IMR-90 (cell line): Measurements from ENCODE around the gene SLC9A5.

ENCODE experiments used
- BHLHE40 ChIP-seq: fragments of 150-350 bp; IDR thresholded peaks from 2 replicates; pipeline ENCODE4 v1.6.1; 2016; ENCODE audit warnings: mild to moderate bottlenecking, low read depth, low read length
- CEBPB ChIP-seq: IDR thresholded peaks from 2 replicates; pipeline ENCODE4 v1.6.1; 2012; ENCODE audit warnings: low read depth, low read length, improper control_type of control experiment
- CTCF ChIP-seq: conservative IDR thresholded peaks from 2 replicates; pipeline ENCODE4 v1.5.1; 2012; ENCODE audit warnings: mild to moderate bottlenecking, low read depth, low read length, improper control_type of control experiment
- POLR2A ChIP-seq: IDR thresholded peaks from 2 replicates; pipeline ENCODE4 v1.6.1; 2012; ENCODE audit warnings: mild to moderate bottlenecking, low read depth, low read length
- RCOR1 ChIP-seq: IDR thresholded peaks from 2 replicates; pipeline ENCODE4 v1.6.1; 2012; ENCODE audit warnings: mild to moderate bottlenecking, low read length, improper control_type of control experiment; ENCODE audit not compliant: insufficient replicate concordance
- RFX5 ChIP-seq: IDR thresholded peaks from 2 replicates; pipeline ENCODE4 v1.8.0; 2012; ENCODE audit warnings: low read depth, mild to moderate bottlenecking, low read length, moderate library complexity
- TF ChIP-seq, protein P1 (sequence below): fragments of 150-350 bp; IDR thresholded peaks from 2 replicates; pipeline ENCODE4 v1.6.1; 2017; ENCODE audit warnings: mild to moderate bottlenecking, antibody characterized with exemption, low read length, low read depth

- no peak for TF ChIP-seq CTCF
- TF ChIP-seq POLR2A: no peak; the same call in 1 of the 2 replicates
- peak; percentile 61; the same call in 1 of the 2 replicates for TF ChIP-seq BHLHE40
- peak; percentile 10 for TF ChIP-seq RCOR1
- peak; percentile 7; the same call in 1 of the 2 replicates for TF ChIP-seq CEBPB
- TF ChIP-seq RFX5: no peak
- TF ChIP-seq, protein P1, sequence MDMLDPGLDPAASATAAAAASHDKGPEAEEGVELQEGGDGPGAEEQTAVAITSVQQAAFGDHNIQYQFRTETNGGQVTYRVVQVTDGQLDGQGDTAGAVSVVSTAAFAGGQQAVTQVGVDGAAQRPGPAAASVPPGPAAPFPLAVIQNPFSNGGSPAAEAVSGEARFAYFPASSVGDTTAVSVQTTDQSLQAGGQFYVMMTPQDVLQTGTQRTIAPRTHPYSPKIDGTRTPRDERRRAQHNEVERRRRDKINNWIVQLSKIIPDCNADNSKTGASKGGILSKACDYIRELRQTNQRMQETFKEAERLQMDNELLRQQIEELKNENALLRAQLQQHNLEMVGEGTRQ: no peak
Measured at GRCh38 chr16:67277294-67277998, 28.7 kb downstream of the SLC9A5 start.
